HepG2 (cell line): ENCODE results near the gene TEX19. TPM values are rescaled to one million over a fixed set of nuclear protein-coding genes. Genes with fewer than 3 reads are reported as not detected.

Source experiments
- ATAC-seq: fragments of 200-7000 bp; cut with Tn5 transposase; 3 replicates; pipeline ENCODE4 v1.9.1; 2020; ENCODE audit warnings: mild to moderate bottlenecking, moderate library complexity
- BruUV-seq: library from RNA; stranded (reverse); fragments of 400-500 nt; replicated peaks from 2 replicates; lab custom pipeline; 2021; lab: Mats Ljungman, UMichigan
- CTCF ChIA-PET: fragments of 300-600 bp; formaldehyde crosslinking; extraction: SDS; loops from one replicate; lab custom pipeline; 2021; ENCODE audit warnings: low total read pairs, inconsistent platforms, low intra/inter-chr PET ratio; lab: Yijun Ruan, JAX
- POLR2A ChIA-PET: fragments of 350-600 bp; sonication (Branson Sonifier 250); formaldehyde crosslinking; loops from one replicate; lab custom pipeline; 2020; ENCODE audit warnings: antibody characterized with exemption, inconsistent platforms; lab: Yijun Ruan, JAX
- DNase-seq: peaks from one replicate; pipeline ENCODE4 v3.0.0-alpha.2; 2015; ENCODE audit warnings: low spot score
- FAIRE-seq: peaks from 3 replicates; lab custom pipeline; 2011; peaks lifted over from hg19 to GRCh38; lab: Jason Lieb, UNC
- H2AFZ ChIP-seq: one replicate; pipeline ENCODE4 v1.6.1; 2011; ENCODE audit warnings: low read length, inconsistent platforms
- H3K27ac ChIP-seq: fragments of 300-600 bp; 3 replicates; pipeline ENCODE4 v1.8.0; 2011; ENCODE audit warnings: mixed run types, mild to moderate bottlenecking, mixed read lengths, low read length, inconsistent platforms; ENCODE audit not compliant: insufficient read depth; ENCODE audit errors: extremely low read length
- H3K27me3 ChIP-seq, 2 experiments: fragments of 200-600 bp in 1 of 2; 2 replicates in 1 of 2; 3 replicates in 1 of 2; pipeline versions ENCODE4 v1.6.0 to v1.8.0; 2011; ENCODE audit warnings: low read length in 2 of 2, mild to moderate bottlenecking in 2 of 2, moderate library complexity in 2 of 2, inconsistent platforms in 1 of 2; ENCODE audit not compliant: insufficient read depth in 2 of 2, control insufficient read depth in 1 of 2
- H3K36me3 ChIP-seq, 2 experiments: fragments of 200-600 bp in 1 of 2; replicated peaks in 1 of 2; 2 replicates in 1 of 2; 3 replicates in 1 of 2; pipeline versions ENCODE4 v1.5.1 to v1.8.0; 2011; ENCODE audit warnings: low read length in 2 of 2, inconsistent platforms in 1 of 2; ENCODE audit not compliant: insufficient read depth in 2 of 2, control insufficient read depth in 1 of 2
- H3K4me1 ChIP-seq: 2 replicates; pipeline ENCODE4 v1.5.1; 2012; ENCODE audit warnings: low read length, inconsistent platforms; ENCODE audit not compliant: insufficient read depth
- H3K4me2 ChIP-seq: 2 replicates; pipeline ENCODE4 v1.6.0; 2011; ENCODE audit warnings: low read depth, low read length, inconsistent platforms
- H3K4me3 ChIP-seq, 3 experiments: fragments of 200-600 bp in 1 of 3; sonication (generic), shearing (Covaris generic) in 1 of 3; replicated peaks in 1 of 3; 2 replicates each; pipeline ENCODE4 v1.5.1; 2011 to 2016; ENCODE audit warnings: low read length in 3 of 3, inconsistent platforms in 2 of 3, low read depth in 2 of 3, mild to moderate bottlenecking in 2 of 3, control low read depth in 1 of 3, mixed read lengths in 1 of 3; ENCODE audit not compliant: insufficient read depth in 1 of 3
- H3K79me2 ChIP-seq: one replicate; pipeline ENCODE4 v1.6.1; 2011; ENCODE audit warnings: low read length, inconsistent platforms; ENCODE audit not compliant: insufficient read depth
- H3K9ac ChIP-seq: 2 replicates; pipeline ENCODE4 v1.6.0; 2011; ENCODE audit warnings: mild to moderate bottlenecking, low read depth, low read length, inconsistent platforms; ENCODE audit not compliant: insufficient read depth
- H3K9me3 ChIP-seq: 2 replicates; pipeline ENCODE4 v1.5.1; 2012; ENCODE audit warnings: mild to moderate bottlenecking, low read length
- H4K20me1 ChIP-seq: 2 replicates; pipeline ENCODE4 v1.6.0; 2011; ENCODE audit warnings: inconsistent platforms, mild to moderate bottlenecking, low read length, moderate library complexity; ENCODE audit not compliant: insufficient read depth
- AGO1 ChIP-seq: fragments of 200-400 bp; formaldehyde crosslinking; IDR thresholded peaks from 2 replicates; pipeline ENCODE4 v1.6.1; 2017; ENCODE audit warnings: mild to moderate bottlenecking, low read depth, low read length, moderate library complexity; ENCODE audit not compliant: poor library complexity, severe bottlenecking
- AHR ChIP-seq: IDR thresholded peaks from 2 replicates; pipeline ENCODE4 v1.6.1; 2018; ENCODE audit warnings: missing genetic modification reagents, missing compliant biosample characterization
- ATF1 ChIP-seq: IDR thresholded peaks from 2 replicates; pipeline ENCODE4 v1.6.1; 2016; ENCODE audit warnings: mild to moderate bottlenecking, control low read depth
- DNMT1 ChIP-seq: sonication (generic); formaldehyde crosslinking; IDR thresholded peaks from 2 replicates; pipeline ENCODE4 v1.5.1; 2020; ENCODE audit warnings: mild to moderate bottlenecking, missing genetic modification reagents
- GABPB1 ChIP-seq: IDR thresholded peaks from 2 replicates; pipeline ENCODE4 v1.6.1; 2016; ENCODE audit warnings: mild to moderate bottlenecking, missing genetic modification reagents, moderate library complexity, missing compliant biosample characterization
- HOXA3 ChIP-seq: sonication (generic); formaldehyde crosslinking; IDR thresholded peaks from 2 replicates; pipeline ENCODE4 v1.5.0; 2020; ENCODE audit warnings: missing genetic modification reagents
- KMT2A ChIP-seq: sonication (generic); formaldehyde crosslinking; IDR thresholded peaks from 2 replicates; pipeline ENCODE4 v1.4.0; 2020; ENCODE audit warnings: missing genetic modification reagents
- MXI1 ChIP-seq: IDR thresholded peaks from 3 replicates; pipeline ENCODE4 v1.6.1; 2012; ENCODE audit warnings: low read depth, low read length, inconsistent platforms, borderline replicate concordance
- MYC ChIP-seq: sonication (generic); formaldehyde crosslinking; IDR thresholded peaks from 2 replicates; pipeline ENCODE4 v1.9.0; 2021; ENCODE audit warnings: missing genetic modification reagents, borderline replicate concordance
- NFIB ChIP-seq: sonication (generic); formaldehyde crosslinking; IDR thresholded peaks from 2 replicates; pipeline ENCODE4 v1.9.0; 2021; ENCODE audit warnings: missing genetic modification reagents, mild to moderate bottlenecking, borderline replicate concordance
- RBM39 ChIP-seq: fragments of 200-400 bp; formaldehyde crosslinking; IDR thresholded peaks from one replicate; pipeline ENCODE4 v1.6.1; 2018; ENCODE audit warnings: antibody characterized with exemption, mild to moderate bottlenecking, low read depth, low read length; ENCODE audit not compliant: poor library complexity, severe bottlenecking
- SNAPC2 ChIP-seq: sonication (generic); formaldehyde crosslinking; IDR thresholded peaks from 2 replicates; pipeline ENCODE4 v1.8.1; 2022; ENCODE audit warnings: mild to moderate bottlenecking, missing genetic modification reagents
- TBX2 ChIP-seq: sonication (generic); formaldehyde crosslinking; IDR thresholded peaks from 2 replicates; pipeline ENCODE4 v1.5.0; 2020; ENCODE audit warnings: missing genetic modification reagents, mild to moderate bottlenecking, borderline replicate concordance
- TEAD3 ChIP-seq: optimal IDR thresholded peaks from 2 replicates; pipeline ENCODE3; 2016; ENCODE audit warnings: borderline replicate concordance
- U2AF2 ChIP-seq: fragments of 200-400 bp; formaldehyde crosslinking; IDR thresholded peaks from 2 replicates; pipeline ENCODE4 v1.6.1; 2017; ENCODE audit warnings: low read depth, mild to moderate bottlenecking, low read length
- ZNF20 ChIP-seq: sonication (generic); formaldehyde crosslinking; IDR thresholded peaks from 2 replicates; pipeline ENCODE4 v1.4.0; 2020; ENCODE audit warnings: mild to moderate bottlenecking, moderate library complexity, missing genetic modification reagents
- ZNF451 ChIP-seq: sonication (generic); formaldehyde crosslinking; IDR thresholded peaks from 2 replicates; pipeline ENCODE4 v1.5.0; 2020; ENCODE audit warnings: mild to moderate bottlenecking, missing genetic modification reagents
- ZNF468 ChIP-seq: sonication (generic); formaldehyde crosslinking; IDR thresholded peaks from 2 replicates; pipeline ENCODE4 v1.8.0; 2022; ENCODE audit warnings: mild to moderate bottlenecking, moderate library complexity, missing genetic modification reagents
- ZNF768 ChIP-seq: sonication (generic); formaldehyde crosslinking; IDR thresholded peaks from 2 replicates; pipeline ENCODE4 v1.4.0; 2020; ENCODE audit warnings: missing genetic modification reagents
- ZNF839 ChIP-seq: sonication (generic); formaldehyde crosslinking; IDR thresholded peaks from 2 replicates; pipeline ENCODE4 v1.4.0; 2020; ENCODE audit warnings: missing genetic modification reagents, mild to moderate bottlenecking, borderline replicate concordance
- WGBS: methylation state at CpG from one replicate; pipeline ENCODE4 v1.1.6; 2017; ENCODE audit warnings: low lambda C conversion rate; 5-methylcytosine and 5-hydroxymethylcytosine counted together
- in situ Hi-C: cut with HindIII; loops from 2 replicates; pipeline ENCODE4 v1.10.0; 2017; ENCODE audit warnings: low pct_unique_long_range_greater_than_20kb; ENCODE audit not compliant: extremely low pct_ligation_motif_present
- intact Hi-C: fragments of 100-400 bp; cut with micrococcal nuclease; formaldehyde crosslinking; loops from one replicate; pipeline ENCODE4 v1.10.0; 2022; ENCODE audit not compliant: unreplicated experiment
- polyA plus RNA-seq, 8 experiments: library from polyadenylated mRNA; depleted of rRNA in 3 of 8; stranded (reverse) in 7 of 8; unstranded in 1 of 8; fragments of >200 nt; fragmentation: Illumina TruSeq in 4 of 8; extraction: Trizol in 4 of 8; gene quantifications; 2 replicates each; pipeline versions ENCODE4 v1.2.1 to v1.2.3, GENCODE V29; 2011 to 2016; ENCODE audit warnings: low read depth in 4 of 8, missing spikeins in 1 of 8, mixed read lengths in 1 of 8; ENCODE audit not compliant: insufficient read depth in 1 of 8
- total RNA-seq, 5 experiments: library from RNA; depleted of rRNA; stranded (reverse); fragments of >200 nt; fragmentation: Illumina TruSeq; extraction: Trizol; gene quantifications; 2 replicates each; pipeline ENCODE4 v1.2.3, GENCODE V29; 2016; ENCODE audit warnings: low read depth in 1 of 5
- TF ChIP-seq, protein P1 (sequence below): IDR thresholded peaks from 2 replicates; pipeline ENCODE4 v1.6.1; 2016; ENCODE audit warnings: mild to moderate bottlenecking, missing biosample characterization, missing genetic modification reagents

The TEX19 gene
- total and polyA plus RNA-seq, 2 of the 13 experiments (the other 11 are each of a cell fraction or from before 2014, with no cell fraction given): 1.3 to 6.0 TPM

DNA sequence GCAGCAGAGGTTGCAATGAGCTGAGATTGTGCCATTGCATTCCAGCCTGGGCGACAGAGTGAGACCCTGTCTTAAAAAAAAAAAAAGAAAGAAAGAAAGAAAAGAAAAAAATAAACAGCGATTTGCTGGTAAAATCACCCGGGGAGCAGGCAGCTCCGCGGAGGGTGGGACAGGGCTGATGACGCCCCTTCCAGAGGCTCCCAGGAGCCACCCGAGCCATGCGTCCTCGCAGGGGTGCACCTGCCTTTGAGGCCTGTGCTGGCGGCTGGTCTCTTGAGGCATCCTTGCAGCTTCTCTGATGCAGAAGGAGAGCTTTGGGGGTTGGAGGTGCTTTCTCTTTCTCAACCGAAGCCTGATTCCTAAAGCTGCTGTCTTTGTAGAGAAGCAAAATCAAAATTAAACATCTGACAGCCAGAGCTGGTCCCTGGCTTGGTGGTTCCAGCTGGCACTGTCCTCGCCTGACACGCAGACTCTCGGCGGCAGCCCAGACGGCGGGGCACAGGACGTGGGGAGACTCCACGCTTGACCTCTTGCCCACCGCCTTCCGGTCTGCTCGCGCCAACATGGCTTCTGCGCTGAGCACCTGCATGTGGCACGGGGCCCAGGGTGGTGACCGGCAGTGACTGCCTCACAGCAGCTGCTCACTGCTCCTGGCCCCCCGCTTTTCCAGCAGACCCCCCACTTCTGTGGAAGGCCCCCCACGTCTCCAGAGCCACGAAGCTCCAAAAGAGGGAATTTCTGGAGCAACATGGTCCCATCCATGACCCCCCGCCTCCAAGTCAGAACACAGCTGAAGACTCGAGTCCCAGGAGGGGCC, 19.1 kb downstream of the TEX19 start:
- ChIA-PET CTCF (no interaction called here), POLR2A (no interaction called here)
- H3K27ac ChIP-seq: no peak overlapping the region
- H3K4me2 ChIP-seq: no peak overlapping the region
- H3K79me2 ChIP-seq: no peaks in the 10 kb centered on the region
- H2AFZ ChIP-seq: no peak overlapping the region
- DNase-seq (no peak), FAIRE-seq (no peak), ATAC-seq (no peak)
- H3K9me3 ChIP-seq: no peaks in the 10 kb centered on the region
- no peak overlapping the region; a peak in 1 of 6 replicates for H3K4me3 ChIP-seq
- H3K9ac ChIP-seq: no peak overlapping the region
- in situ Hi-C loops (no loop called here), intact Hi-C loops (no loop called here)
- H3K4me1 ChIP-seq: peaks cover 70% of the 10 kb centered on the region
- H4K20me1 ChIP-seq: no peaks in the 10 kb centered on the region
- H3K36me3 ChIP-seq: no peaks in the 10 kb centered on the region
- H3K27me3 ChIP-seq: peaks cover 2 to 26% of the 10 kb centered on the region in 2 experiments; a peak in 4 of 5 replicates
- no TSS peak for BruUV-seq
- 53% methylated on average over 21 of the region's 31 CpGs for WGBS
- TF ChIP-seq SNAPC2 (CRISPR knock-in tag) (no peak), ATF1 (no peak), RBM39 (peak; percentile 1), AHR (CRISPR knock-in tag) (no peak), KMT2A (CRISPR knock-in tag) (no peak), DNMT1 (0 out of 2 replicates have a peak, but pooled peaks have one; percentile 47), TBX2 (CRISPR knock-in tag) (no peak), ZNF768 (peak; percentile 52; the same call in 1 of the 2 replicates), ZNF20 (no peak), ZNF468 (CRISPR knock-in tag) (no peak), HOXA3 (peak; percentile 28; the same call in 1 of the 2 replicates), GABPB1 (CRISPR knock-in tag) (0 out of 2 replicates have a peak, but pooled peaks have one; percentile 28), NFIB (CRISPR knock-in tag) (no peak), MYC (CRISPR knock-in tag) (0 out of 2 replicates have a peak, but pooled peaks have one; percentile 17), ZNF451 (CRISPR knock-in tag) (no peak), MXI1 (no peak), U2AF2 (0 out of 2 replicates have a peak, but pooled peaks have one; percentile 61), AGO1 (peak; percentile 72), ZNF839 (CRISPR knock-in tag) (no peak), TEAD3 (no peak)
- TF ChIP-seq, protein P1, sequence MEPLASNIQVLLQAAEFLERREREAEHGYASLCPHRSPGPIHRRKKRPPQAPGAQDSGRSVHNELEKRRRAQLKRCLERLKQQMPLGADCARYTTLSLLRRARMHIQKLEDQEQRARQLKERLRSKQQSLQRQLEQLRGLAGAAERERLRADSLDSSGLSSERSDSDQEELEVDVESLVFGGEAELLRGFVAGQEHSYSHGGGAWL (CRISPR knock-in tag): no peak
